Calu3 (cell line): ENCODE measurements around the gene NDUFA7. TPM values are rescaled to one million over a fixed set of nuclear protein-coding genes. Genes with fewer than 3 reads are reported as not detected.

ENCODE experiments used
- BruUV-seq: library from RNA; stranded (reverse); fragments of 400-500 nt; replicated peaks from 2 replicates; lab custom pipeline; 2021; lab: Mats Ljungman, UMichigan
- CTCF ChIA-PET: fragments of 300-600 bp; sonication (Branson Sonifier 250); formaldehyde crosslinking; loops from one replicate; lab custom pipeline; 2022; ENCODE audit warnings: antibody characterized with exemption; lab: Charles Lee
- DNase-seq: peaks from one replicate; pipeline ENCODE4 v3.0.0; 2022
- H3K27ac Mint-ChIP-seq: one replicate; pipeline ENCODE4 v1.8.0; 2022; ENCODE audit warnings: mixed read lengths; ENCODE audit not compliant: unreplicated experiment
- H3K27me3 Mint-ChIP-seq: one replicate; pipeline ENCODE4 v1.8.0; 2022; ENCODE audit warnings: mixed read lengths; ENCODE audit not compliant: unreplicated experiment
- H3K36me3 Mint-ChIP-seq: one replicate; pipeline ENCODE4 v1.8.0; 2022; ENCODE audit warnings: mild to moderate bottlenecking, moderate library complexity, mixed read lengths; ENCODE audit not compliant: insufficient read depth, unreplicated experiment
- H3K4me1 Mint-ChIP-seq: one replicate; pipeline ENCODE4 v1.8.0; 2022; ENCODE audit warnings: mild to moderate bottlenecking, low read depth, mixed read lengths; ENCODE audit not compliant: unreplicated experiment
- H3K4me3 Mint-ChIP-seq: one replicate; pipeline ENCODE4 v1.8.0; 2022; ENCODE audit warnings: mild to moderate bottlenecking, low read depth, moderate library complexity, mixed read lengths; ENCODE audit not compliant: unreplicated experiment
- H3K9me3 Mint-ChIP-seq: one replicate; pipeline ENCODE4 v1.8.0; 2022; ENCODE audit warnings: low read depth, mixed read lengths; ENCODE audit not compliant: unreplicated experiment
- CTCF ChIP-seq: fragments of 200-600 bp; IDR thresholded peaks from one replicate; pipeline ENCODE4 v1.8.0; 2022; ENCODE audit warnings: antibody characterized with exemption; ENCODE audit not compliant: unreplicated experiment
- intact Hi-C: fragments of 100-400 bp; cut with micrococcal nuclease; formaldehyde crosslinking; loops from one replicate; pipeline ENCODE4 v1.10.0; 2022; ENCODE audit not compliant: unreplicated experiment
- total RNA-seq: library from RNA; stranded (reverse); gene quantifications from 2 replicates; pipeline ENCODE4 v1.2.3, GENCODE V29; 2022

NDUFA7 gene
- total RNA-seq, 1 experiment from 2014 or later: 38.2 TPM

- DNase-seq: no peak
- TF ChIP-seq CTCF: no peak
- Mint-ChIP-seq H3K4me1 (no peaks in the 10 kb centered on the region), H3K27ac (no peak overlapping the region), H3K4me3 (no peak overlapping the region), H3K36me3 (peaks cover 5% of the 10 kb centered on the region), H3K9me3 (no peaks in the 10 kb centered on the region), H3K27me3 (peaks cover 25% of the 10 kb centered on the region)
- intact Hi-C loops: no loop called here
- CTCF ChIA-PET: no interaction called here
- BruUV-seq: no TSS peak
Observed at GRCh38 chr19:8333767-8334457, 12.7 kb upstream of the NDUFA7 start.

DNA sequence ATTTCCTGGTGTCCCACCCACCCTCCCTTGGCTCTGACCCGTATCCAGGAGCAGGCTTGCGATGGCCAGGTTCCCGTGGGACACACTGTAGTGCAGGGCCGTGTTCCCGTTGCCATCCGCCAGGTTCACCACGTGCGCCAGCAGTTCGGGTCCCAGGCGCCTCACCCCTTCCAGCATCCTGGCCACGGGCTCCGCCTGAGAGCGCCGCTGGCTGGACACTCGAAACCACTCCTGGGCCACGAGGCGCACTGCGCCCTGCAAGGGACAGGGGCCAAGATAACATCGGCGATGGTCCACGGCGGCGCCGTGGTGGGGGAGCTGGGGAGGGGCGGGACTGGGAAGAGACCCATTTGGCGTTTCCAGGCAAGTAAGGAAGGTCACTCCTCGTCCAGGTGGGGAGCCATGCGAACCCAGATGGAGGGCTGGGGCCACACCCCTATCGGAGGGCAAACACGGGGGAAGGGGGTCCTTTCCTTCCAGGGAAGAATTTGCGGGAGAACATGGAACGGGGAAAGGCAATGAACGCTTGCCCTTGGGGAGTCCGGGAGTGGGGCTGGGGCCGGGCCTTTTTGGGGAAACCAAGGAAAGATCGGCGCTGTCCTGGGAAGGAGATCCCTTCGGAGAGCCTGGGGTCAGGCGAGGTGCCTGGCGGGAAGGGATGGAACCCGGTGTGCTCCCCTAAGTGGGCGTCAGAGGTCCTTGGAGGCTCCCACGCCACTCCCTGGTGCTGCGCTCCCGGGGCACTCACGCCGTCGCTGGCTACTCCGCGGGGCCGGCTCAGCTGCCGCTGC lies 12.0 kb upstream of the NDUFA7 start:
- intact Hi-C loops: no loop called here
- Mint-ChIP-seq H3K4me1 (no peaks in the 10 kb centered on the region), H3K36me3 (peaks cover 5% of the 10 kb centered on the region), H3K4me3 (no peak overlapping the region), H3K27me3 (peaks cover 25% of the 10 kb centered on the region), H3K27ac (no peak overlapping the region), H3K9me3 (no peaks in the 10 kb centered on the region)
- CTCF ChIA-PET: no interaction called here
- no peak for DNase-seq
- no peak for TF ChIP-seq CTCF
- BruUV-seq: no TSS peak

DNA sequence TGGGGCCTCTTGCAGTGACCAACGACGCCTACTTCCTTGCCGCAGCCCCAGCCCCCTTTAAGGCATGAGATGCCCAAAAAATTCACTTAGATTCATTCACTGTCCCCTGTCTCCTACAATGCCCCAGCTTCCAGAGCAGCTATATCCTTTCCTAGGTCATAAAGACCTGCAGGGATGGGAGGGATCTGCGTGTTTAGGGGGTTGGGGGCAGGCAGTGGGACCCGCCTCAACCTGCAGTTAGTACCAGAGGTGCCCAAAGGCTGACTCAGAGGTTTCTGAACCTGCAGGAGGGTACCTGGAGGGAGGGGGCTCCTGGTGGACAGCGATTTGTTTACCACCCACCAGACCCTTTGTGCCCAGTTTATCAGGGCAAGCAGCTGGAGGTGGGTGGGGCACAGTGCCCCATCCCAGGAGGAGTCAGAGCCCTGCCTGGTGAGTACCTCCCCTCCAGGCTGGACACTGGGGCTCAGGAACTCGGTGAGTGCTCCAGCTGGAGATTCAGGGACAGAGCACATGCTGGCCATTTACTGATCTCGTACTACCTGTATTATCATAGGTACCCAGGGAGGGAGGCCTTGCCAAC lies 10.2 kb upstream of the NDUFA7 start:
- TF ChIP-seq CTCF: no peak
- intact Hi-C loops: no loop called here
- Mint-ChIP-seq H3K36me3 (peaks cover 5% of the 10 kb centered on the region), H3K27me3 (peaks cover 41% of the 10 kb centered on the region), H3K4me1 (no peaks in the 10 kb centered on the region), H3K4me3 (no peak overlapping the region), H3K9me3 (no peaks in the 10 kb centered on the region), H3K27ac (no peak overlapping the region)
- no peak for DNase-seq
- no TSS peak for BruUV-seq
- CTCF ChIA-PET: no interaction called here

- intact Hi-C loops: no loop called here
- H3K9me3 Mint-ChIP-seq: no peaks in the 10 kb centered on the region
- TF ChIP-seq CTCF: no peak
- no peak for DNase-seq
- CTCF ChIA-PET: no interaction called here
- no TSS peak for BruUV-seq
- H3K36me3 Mint-ChIP-seq: peaks cover 5% of the 10 kb centered on the region
- H3K4me3 Mint-ChIP-seq: no peak overlapping the region
- no peaks in the 10 kb centered on the region for H3K4me1 Mint-ChIP-seq
- no peak overlapping the region for H3K27ac Mint-ChIP-seq
- H3K27me3 Mint-ChIP-seq: peaks cover 42% of the 10 kb centered on the region
Observed at GRCh38 chr19:8329996-8330395, 8.8 kb upstream of the NDUFA7 start.
